GM21619 (cell line): Measurements from ENCODE around the gene GRIN1.

Source experiments
- ATAC-seq: cut with Tn5 transposase; IDR thresholded peaks from one replicate; pipeline ENCODE4 v1.9.1; 2021; ENCODE audit not compliant: unreplicated experiment

Gene GRIN1

DNA sequence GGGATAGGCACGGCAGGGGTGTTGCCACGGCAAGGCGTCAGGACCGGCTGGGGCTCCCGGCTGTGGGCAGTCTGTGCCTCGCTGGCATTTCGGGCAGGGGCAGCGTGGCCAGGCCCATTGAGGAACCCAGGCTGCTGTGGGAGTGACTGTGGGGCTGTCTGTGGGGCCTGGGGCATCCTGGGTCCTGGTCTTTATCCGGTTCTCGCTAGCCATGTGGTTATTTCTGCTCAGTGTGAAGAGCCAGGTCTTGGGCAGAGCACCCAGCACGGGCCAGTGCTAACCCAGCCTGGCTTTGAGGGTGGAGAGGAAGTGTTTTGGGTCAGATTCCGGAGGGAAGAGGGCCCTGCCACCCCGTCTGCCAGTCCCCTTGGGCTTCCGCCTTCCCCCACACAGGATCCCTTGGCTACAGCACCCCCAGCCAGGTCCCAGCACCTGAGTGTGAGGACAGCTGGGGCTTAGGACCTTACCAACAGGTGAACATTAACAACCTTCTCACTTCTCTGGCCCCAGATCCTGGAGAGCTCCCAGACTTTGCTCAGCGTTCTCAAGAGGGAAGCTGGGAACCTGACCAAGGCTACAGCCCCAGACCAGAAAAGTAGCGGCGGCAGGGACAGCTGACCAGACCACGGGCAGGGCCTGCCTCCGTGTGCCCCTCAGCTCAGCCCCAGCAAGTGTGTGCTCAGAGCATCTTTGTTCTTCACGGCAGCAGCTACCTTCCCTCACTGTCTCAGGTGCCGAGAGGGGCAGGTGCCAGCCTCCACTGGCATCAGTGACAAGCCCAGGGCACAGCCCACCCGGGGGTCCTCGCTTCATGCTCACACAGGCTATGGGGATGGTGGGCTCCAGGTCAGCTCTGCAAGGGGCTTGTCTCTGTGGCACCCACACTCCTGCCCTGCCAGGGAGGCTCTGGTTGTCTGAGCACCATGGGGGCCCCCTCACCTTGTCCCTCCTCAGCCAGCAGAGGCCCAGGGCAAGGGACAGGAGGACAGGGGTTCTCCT is 50.6 kb downstream of the GRIN1 start:
- ATAC-seq, result no peak

DNA sequence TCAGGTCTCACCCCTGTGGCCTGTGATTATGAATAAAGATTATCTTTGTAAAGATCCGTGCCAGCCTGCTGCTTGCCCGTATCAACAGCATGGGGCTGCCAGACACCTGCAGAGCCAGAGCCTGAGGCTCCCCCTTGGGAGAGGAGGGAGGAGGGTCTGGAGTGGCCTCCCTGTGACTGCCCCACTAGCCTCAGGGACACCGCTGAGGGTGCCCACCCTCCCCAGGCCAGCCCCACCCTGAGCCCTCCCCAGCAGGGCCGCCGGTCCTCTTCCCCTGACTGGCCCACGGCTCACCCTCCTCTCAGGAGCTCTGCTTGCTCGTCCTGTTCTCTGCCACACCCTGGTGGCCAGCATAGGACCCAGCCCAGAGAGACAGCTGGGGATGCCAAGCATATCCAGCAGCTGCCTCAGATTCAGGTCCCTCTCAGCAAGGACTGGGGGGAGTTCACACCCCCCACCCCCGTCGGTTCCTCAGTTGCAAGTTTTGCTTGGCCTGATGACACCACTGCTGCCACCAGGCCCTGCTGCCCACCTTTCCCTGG is 51.4 kb downstream of the GRIN1 start:
- no peak for ATAC-seq

DNA sequence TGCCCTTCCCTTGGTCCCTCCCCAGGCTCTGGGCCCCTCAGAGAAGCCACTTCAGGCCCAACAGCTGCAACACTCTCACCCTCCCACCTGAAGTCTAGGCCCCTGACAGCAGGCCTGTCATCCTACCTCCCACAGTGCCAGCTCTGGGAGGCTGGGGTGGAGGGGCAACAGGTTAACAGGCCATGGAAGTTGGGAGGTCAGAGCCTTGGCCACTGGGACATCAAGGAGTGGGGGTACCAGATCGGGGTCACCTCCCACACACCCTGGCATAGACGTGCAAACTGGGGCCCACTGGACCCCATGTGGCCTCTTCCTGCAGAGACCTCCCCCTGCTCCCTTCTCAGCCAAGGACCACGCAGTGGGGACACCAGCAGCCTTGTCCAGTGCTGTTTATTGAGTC is 52.3 kb downstream of the GRIN1 start:
- ATAC-seq, result no peak

GRCh38 chr9:137191691-137192447 is 52.9 kb downstream of the GRIN1 start:
- ATAC-seq, result no peak

GRCh38 chr9:137192448-137192780 is 53.5 kb downstream of the GRIN1 start:
- no peak for ATAC-seq

- no peak for ATAC-seq
These were observed 53.9 kb downstream of the GRIN1 start for GRCh38 chr9:137192859-137193258.

DNA sequence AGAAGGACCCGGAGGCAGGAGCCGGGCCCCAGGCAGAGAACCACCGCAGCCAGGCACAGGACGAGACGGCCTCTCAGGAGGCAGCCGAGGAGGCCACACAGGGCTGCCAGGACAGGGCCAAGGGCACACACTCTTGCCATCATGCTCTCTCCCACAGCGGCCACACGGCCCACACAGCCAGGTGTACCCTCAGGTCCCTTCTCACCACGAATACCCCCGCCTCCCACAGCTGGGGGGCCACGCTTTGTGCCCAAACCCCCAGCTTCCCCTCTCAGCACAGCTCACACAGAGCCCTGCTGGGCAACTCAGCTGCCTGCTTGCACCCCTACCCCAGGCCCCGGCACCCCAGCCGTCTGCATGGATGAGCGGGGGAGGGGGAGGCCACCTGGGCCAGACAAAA is 54.8 kb downstream of the GRIN1 start:
- ATAC-seq, result no peak

GRCh38 chr9:137194388-137194787 is 55.4 kb downstream of the GRIN1 start:
- ATAC-seq, result no peak

DNA sequence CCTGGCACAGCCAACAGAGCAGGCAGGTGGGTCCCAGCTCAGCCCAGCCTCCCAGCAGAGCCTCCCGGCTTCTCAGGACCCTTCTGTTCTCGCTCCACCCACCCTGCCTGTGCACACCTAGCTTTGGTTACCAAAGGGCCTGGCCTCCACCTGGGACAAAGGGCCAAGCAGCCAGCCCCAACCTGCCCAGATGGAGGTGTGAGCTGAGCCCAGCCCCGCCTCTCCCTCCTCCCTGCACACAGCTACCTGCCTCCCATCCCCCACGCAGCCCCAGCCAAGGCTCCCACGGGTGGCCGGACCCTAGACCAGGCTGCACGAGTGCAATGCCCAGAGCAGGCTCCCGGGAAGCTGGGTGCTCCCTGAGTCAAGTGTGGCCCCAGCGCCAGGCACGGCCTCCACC is 56.0 kb downstream of the GRIN1 start:
- ATAC-seq, result no peak

- no peak for ATAC-seq
These were observed 56.7 kb downstream of the GRIN1 start for GRCh38 chr9:137195525-137196220.

- no peak for ATAC-seq
These were observed 59.3 kb downstream of the GRIN1 start for GRCh38 chr9:137198051-137198901.

DNA sequence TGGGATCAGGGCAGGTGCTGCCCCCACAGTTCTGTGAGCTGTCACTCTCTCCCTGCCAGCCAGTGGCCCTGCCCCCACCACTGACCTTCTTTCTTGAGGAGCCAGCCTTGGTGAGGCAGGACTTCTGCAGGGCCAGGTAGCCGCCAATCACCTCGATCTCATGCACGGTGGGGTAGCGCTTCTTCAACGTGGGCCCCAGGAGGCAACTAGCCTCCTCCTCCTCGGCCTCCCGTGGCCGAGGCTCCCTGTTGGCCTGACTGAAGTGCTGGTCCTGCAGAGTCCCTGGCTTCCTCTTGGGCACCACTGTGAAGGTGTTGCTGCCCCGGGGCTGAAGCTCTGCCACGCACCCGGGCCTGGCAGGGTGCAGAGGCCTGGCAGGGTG is 59.9 kb downstream of the GRIN1 start:
- no peak for ATAC-seq

GRCh38 chr9:137199411-137200121 is 60.6 kb downstream of the GRIN1 start:
- no peak for ATAC-seq

- ATAC-seq, result peak; percentile 79
These were observed 61.6 kb downstream of the GRIN1 start, which contains the start of gene TPRN for GRCh38 chr9:137200311-137201204. TPRN (minus strand) TSS chr9:137200741; CDS start chr9:137200711, 30 bp downstream.

GRCh38 chr9:137201205-137201868 is 62.4 kb downstream of the GRIN1 start:
- no peak for ATAC-seq

DNA sequence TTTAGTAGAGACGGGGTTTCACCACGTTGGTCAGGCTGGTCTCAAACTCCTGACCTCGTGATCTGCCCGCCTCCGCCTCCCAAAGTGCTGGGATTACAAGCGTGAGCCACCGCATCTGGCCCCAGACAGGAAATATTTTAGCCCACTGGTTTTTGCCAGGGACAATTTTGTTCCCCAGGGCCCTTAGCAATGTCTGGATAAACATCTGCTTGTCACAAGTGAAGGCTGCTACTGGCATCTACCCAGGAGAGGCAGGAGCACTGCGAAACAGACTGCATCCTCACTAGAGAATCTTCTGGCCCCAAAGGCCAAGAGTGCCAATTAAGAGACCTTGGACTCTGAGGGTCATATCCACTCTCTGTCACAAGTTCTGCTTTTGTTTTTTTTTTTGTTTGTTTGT is 64.0 kb downstream of the GRIN1 start:
- ATAC-seq, result no peak

GRCh38 chr9:137204731-137205125 is 65.8 kb downstream of the GRIN1 start:
- no peak for ATAC-seq
